A673 (cell line): ENCODE results near the gene ADAMTSL1.

ENCODE experiments used
- CTCF ChIP-seq: fragments of 300-800, 200-600 bp; sonication (generic); conservative IDR thresholded peaks from 2 replicates; pipeline ENCODE4 v1.5.1; 2017; ENCODE audit warnings: low read depth, mild to moderate bottlenecking, antibody characterized with exemption, low read length, moderate library complexity, mixed read lengths
- EZH2 ChIP-seq: fragments of 200-600 bp; sonication (generic); IDR thresholded peaks from 2 replicates; pipeline ENCODE4 v1.6.1; 2017; ENCODE audit warnings: borderline replicate concordance, low read depth, mild to moderate bottlenecking, mixed read lengths, antibody characterized with exemption, low read length; ENCODE audit not compliant: poor library complexity, severe bottlenecking

- TF ChIP-seq CTCF (no peak), EZH2 (no peak)
Measured at GRCh38 chr9:18488886-18489285, 14.9 kb downstream of the ADAMTSL1 start.
